ENCODE results near the gene HS3ST3A1. TPM values are rescaled to one million over a fixed set of nuclear protein-coding genes. Genes with fewer than 3 reads are reported as not detected.

Gene HS3ST3A1
- total and polyA plus RNA-seq, 7 donors = 1.5 to 3.7 (median 2.5) TPM; not detected in 2

DNA sequence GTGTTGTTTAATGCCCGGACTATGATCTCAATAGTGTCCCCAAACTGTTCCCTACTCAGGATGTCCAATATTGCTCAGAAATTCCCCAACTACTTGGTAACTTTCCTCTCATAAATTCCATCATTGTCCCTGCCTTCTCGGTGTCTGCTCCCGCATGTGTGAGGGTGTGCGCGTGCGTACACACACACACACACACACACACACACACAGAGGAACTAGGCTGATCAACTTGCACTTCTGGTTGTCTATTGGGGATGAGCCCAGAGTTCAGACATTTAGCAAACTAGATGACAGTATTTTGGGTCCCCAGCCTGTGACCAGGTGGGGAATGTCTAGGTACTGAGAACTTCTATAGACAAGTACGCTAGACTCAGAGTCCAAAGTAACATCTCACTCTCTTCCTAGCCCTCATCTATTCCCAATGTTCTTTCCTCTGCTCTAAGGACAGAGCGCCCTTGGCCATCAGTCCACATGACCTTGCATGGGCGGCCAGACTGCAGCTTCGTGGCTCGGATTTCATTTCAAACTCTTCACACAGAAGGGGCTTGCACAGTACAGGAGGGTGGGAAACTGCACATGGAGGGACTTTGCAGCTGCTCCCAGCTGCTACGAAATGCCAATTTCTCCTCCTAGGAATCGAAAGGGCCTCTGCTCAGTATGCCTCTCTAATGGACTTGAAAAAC is 5.3 kb downstream of the HS3ST3A1 start:
- intact Hi-C loops (cut with DNase I) = loop anchor here (5.0 kb wide), 1 partner anchor 1331 kb away; no protein-coding TSS in a partner anchor
- Histone ChIP-seq H3K9me3 (no peaks in the 10 kb centered on the region), H3K27me3 (peaks cover 13 to 55% (median 13%) of the 10 kb centered on the region in 3 donors), H3K27ac (no peak overlapping the region), H3K4me3 (no peak overlapping the region), H3K36me3 (no peaks in the 10 kb centered on the region), H3K4me1 (peaks cover 0 to 12% (median 9%) of the 10 kb centered on the region in 4 donors)
- TF ChIP-seq POLR2A (IDR thresholded peaks at IDR 0.05) (no peak), EP300 (IDR thresholded peaks at IDR 0.05) (no peak), POLR2AphosphoS5 (IDR thresholded peaks at IDR 0.05) (no peak)
- TF ChIP-seq, protein P1, sequence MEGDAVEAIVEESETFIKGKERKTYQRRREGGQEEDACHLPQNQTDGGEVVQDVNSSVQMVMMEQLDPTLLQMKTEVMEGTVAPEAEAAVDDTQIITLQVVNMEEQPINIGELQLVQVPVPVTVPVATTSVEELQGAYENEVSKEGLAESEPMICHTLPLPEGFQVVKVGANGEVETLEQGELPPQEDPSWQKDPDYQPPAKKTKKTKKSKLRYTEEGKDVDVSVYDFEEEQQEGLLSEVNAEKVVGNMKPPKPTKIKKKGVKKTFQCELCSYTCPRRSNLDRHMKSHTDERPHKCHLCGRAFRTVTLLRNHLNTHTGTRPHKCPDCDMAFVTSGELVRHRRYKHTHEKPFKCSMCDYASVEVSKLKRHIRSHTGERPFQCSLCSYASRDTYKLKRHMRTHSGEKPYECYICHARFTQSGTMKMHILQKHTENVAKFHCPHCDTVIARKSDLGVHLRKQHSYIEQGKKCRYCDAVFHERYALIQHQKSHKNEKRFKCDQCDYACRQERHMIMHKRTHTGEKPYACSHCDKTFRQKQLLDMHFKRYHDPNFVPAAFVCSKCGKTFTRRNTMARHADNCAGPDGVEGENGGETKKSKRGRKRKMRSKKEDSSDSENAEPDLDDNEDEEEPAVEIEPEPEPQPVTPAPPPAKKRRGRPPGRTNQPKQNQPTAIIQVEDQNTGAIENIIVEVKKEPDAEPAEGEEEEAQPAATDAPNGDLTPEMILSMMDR (IDR thresholded peaks at IDR 0.05) = no peak
- DNase-seq = no peak
- WGBS, 2 donors = 76 to 82% methylated on average over 13 of the region's 13 CpGs

DNA sequence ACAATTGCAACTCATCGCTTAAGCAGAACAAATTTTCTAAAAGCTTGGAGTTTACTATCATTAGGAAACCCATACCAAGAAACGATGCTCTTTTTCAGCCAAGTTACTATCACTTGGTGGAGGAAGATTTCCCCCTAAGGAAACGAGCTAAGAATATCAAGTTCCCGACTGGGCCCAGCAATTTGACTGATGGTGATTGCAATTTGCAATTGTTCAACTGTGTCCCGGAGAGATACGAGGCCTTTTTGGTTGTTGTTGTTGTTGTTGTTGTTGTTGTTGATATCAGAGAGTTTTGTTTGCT is 6.2 kb downstream of the HS3ST3A1 start:
- intact Hi-C loops (cut with DNase I) = loop anchor here (2.0 to 5.0 kb wide), 2 partner anchors 707 to 1332 kb away; no protein-coding TSS in a partner anchor
- H3K27ac ChIP-seq = no peak overlapping the region
- WGBS, 2 donors = 73 to 82% methylated on average over 6 of the region's 6 CpGs
- H3K4me1 ChIP-seq = peaks cover 0 to 4% (median under 1%) of the 10 kb centered on the region in 4 donors
- peaks cover 4 to 47% (median 4%) of the 10 kb centered on the region in 3 donors for H3K27me3 ChIP-seq
- no peaks in the 10 kb centered on the region for H3K36me3 ChIP-seq
- no peak overlapping the region for H3K4me3 ChIP-seq
- H3K9me3 ChIP-seq = no peaks in the 10 kb centered on the region
- DNase-seq = no peak
- TF ChIP-seq EP300 (IDR thresholded peaks at IDR 0.05) (no peak), POLR2AphosphoS5 (IDR thresholded peaks at IDR 0.05) (no peak), POLR2A (IDR thresholded peaks at IDR 0.05) (no peak)
- TF ChIP-seq, protein P1 (IDR thresholded peaks at IDR 0.05) = no peak

DNA sequence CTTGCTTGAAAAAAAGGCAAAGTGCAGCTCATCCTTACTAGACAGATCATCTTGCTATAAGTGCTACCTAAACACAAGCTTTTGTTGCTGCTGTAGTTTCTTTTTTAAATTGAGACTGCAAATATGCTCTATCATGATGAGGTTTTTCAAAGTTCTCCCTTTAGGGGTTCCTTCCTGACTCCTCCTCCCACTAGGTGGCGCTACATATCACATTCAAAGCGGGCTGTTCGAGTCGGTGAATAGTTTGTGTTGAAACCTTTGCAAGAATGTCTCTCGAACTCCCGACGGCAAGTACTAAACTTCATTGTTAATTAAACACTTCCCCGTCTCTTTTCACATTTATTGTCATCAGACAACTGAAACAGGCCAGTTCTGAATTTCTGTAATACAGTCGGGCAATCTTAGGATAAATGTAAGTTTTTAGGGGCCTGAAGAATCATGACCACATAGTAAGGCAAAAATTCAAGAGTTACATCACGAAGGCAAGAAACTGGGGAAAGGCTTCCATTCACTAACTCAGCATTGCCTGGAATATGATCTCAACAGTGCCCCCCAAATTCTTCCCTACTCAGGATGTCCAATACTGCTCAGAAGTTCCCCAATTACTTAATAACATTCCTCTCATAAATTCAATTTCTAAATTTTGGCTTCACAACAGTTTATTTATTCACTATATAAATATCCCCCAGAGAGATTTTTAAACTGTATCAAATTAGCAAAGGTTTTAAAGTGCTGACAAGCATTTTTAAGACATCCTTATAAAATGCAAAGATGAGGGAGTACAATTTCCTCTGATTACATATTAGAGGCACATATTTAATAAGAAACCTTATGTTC is 6.7 kb downstream of the HS3ST3A1 start:
- WGBS, 2 donors = 14 to 18% methylated on average over 10 of the region's 10 CpGs
- peak; percentile 85 for DNase-seq

DNA sequence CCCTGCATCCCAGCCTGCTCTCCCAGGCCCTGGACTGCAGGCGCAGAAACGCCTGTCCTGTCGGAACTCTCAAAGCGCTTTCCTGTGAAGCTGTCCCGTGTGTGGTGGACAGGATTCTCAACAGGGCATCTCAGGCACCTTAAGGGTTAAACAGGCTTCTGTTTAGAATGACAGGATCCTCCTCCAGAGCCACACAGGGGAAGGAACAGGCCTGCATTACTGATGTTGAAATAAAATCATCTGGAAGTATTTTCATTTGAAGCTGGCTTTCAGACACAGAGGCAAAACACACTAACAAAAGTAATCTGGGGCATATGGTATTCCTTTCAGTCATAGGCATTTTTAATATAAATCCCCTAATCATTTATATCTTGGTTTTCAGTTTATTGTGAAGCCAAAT is 7.4 kb downstream of the HS3ST3A1 start:
- 83 to 92% methylated on average over 5 of the region's 5 CpGs for WGBS, 2 donors
- Histone ChIP-seq H3K4me1 (no peaks in the 10 kb centered on the region), H3K27ac (no peak overlapping the region), H3K36me3 (no peaks in the 10 kb centered on the region), H3K4me3 (no peak overlapping the region), H3K9me3 (no peaks in the 10 kb centered on the region), H3K27me3 (peaks cover 0 to 34% (median 0%) of the 10 kb centered on the region in 3 donors)
- intact Hi-C loops (cut with DNase I) = loop anchor here (2.0 kb wide), 1 partner anchor 708 kb away; no protein-coding TSS in a partner anchor
- DNase-seq = no peak
- TF ChIP-seq, protein P1 (IDR thresholded peaks at IDR 0.05) = no peak
- no peak for TF ChIP-seq POLR2AphosphoS5 (IDR thresholded peaks at IDR 0.05)
- no peak for TF ChIP-seq EP300 (IDR thresholded peaks at IDR 0.05)
- TF ChIP-seq POLR2A (IDR thresholded peaks at IDR 0.05) = no peak

More for the DNA sequence above, 6.7 kb downstream of the HS3ST3A1 start:
- H3K9me3 ChIP-seq = no peaks in the 10 kb centered on the region
- H3K36me3 ChIP-seq = no peaks in the 10 kb centered on the region
- intact Hi-C loops (cut with DNase I) = loop anchor here (2.0 to 5.0 kb wide), 2 partner anchors 708 to 1332 kb away; no protein-coding TSS in a partner anchor
- TF ChIP-seq, protein P1 (IDR thresholded peaks at IDR 0.05) = peak; percentile 44 to 80 (median 74)
- no peak for TF ChIP-seq POLR2AphosphoS5 (IDR thresholded peaks at IDR 0.05)
- H3K4me3 ChIP-seq = no peak overlapping the region
- peak overlapping the region in 1 of 4 donors; percentile 1 for H3K27ac ChIP-seq
- H3K4me1 ChIP-seq = no peaks in the 10 kb centered on the region
- H3K27me3 ChIP-seq = peaks cover 0 to 41% (median 0%) of the 10 kb centered on the region in 3 donors

All from sigmoid colon (tissue), 7 donors.